CD1c-positive myeloid dendritic cell (primary cell): ENCODE results near the gene ATP2C1.

Experiments used
- DNase-seq: peaks from one replicate; pipeline ENCODE4 v3.0.0-alpha.2; 2016; ENCODE audit errors: extremely low spot score

Gene ATP2C1

GRCh38 chr3:131047582-131047981, 153.7 kb downstream of the ATP2C1 start:
- no peak for DNase-seq

- no peak for DNase-seq
Observed at GRCh38 chr3:131048030-131048429, 154.1 kb downstream of the ATP2C1 start.

- DNase-seq = no peak
Observed at GRCh38 chr3:131050001-131050400, 156.1 kb downstream of the ATP2C1 start.

GRCh38 chr3:131053043-131053859, 159.4 kb downstream of the ATP2C1 start:
- DNase-seq = no peak
